Activated T-cell treated with anti-CD3 and anti-CD28 coated beads, Interleukin-2, amount 50 U/mL, for 72 hours (primary cell): Measurements from ENCODE around the gene DNAJB11. TPM values are rescaled to one million over a fixed set of nuclear protein-coding genes. Genes with fewer than 3 reads are reported as not detected.

Source experiments
- ATAC-seq, 2 donors: fragments of 150-1000 bp; cut with Tn5 transposase; replicated peaks in 1 of 2; 2 replicates each; pipeline ENCODE4 v1.10.0; 2021; ENCODE audit warnings: moderate library complexity in 2 of 2, mild to moderate bottlenecking in 1 of 2
- DNase-seq, 2 donors: peaks; one replicate each; pipeline ENCODE4 v3.0.0; 2021 to 2022; ENCODE audit warnings: mixed read lengths in 1 of 2
- H3K27ac Mint-ChIP-seq: one replicate; pipeline ENCODE4 v1.8.0; 2022; ENCODE audit warnings: mild to moderate bottlenecking, moderate library complexity, mixed read lengths
- H3K27me3 Mint-ChIP-seq: one replicate; pipeline ENCODE4 v1.8.0; 2022; ENCODE audit warnings: low read depth, mixed read lengths
- H3K36me3 Mint-ChIP-seq, 2 donors: one replicate each; pipeline ENCODE4 v1.8.0; 2022; ENCODE audit warnings: mixed read lengths in 2 of 2, mild to moderate bottlenecking in 1 of 2; ENCODE audit not compliant: insufficient read depth in 2 of 2
- H3K4me1 Mint-ChIP-seq: one replicate; pipeline ENCODE4 v1.8.0; 2022; ENCODE audit warnings: low read depth, mixed read lengths
- H3K4me3 Mint-ChIP-seq, 2 donors: one replicate each; pipeline ENCODE4 v1.8.0; 2022; ENCODE audit warnings: mild to moderate bottlenecking in 2 of 2, mixed read lengths in 2 of 2, moderate library complexity in 2 of 2
- H3K9me3 Mint-ChIP-seq, 2 donors: one replicate each; pipeline ENCODE4 v1.8.0; 2022; ENCODE audit warnings: mixed read lengths in 2 of 2
- total RNA-seq, 2 donors: library from RNA; stranded (reverse); gene quantifications; one replicate each; pipeline ENCODE4 v1.2.3, GENCODE V29; 2022

Gene DNAJB11
- total RNA-seq, 2 donors from 2014 or later = 29.7 to 34.2 TPM

GRCh38 chr3:186534113-186534669, 36.3 kb upstream of the DNAJB11 start:
- H3K9me3 Mint-ChIP-seq = no peaks in the 10 kb centered on the region
- peaks cover 0 to 4% of the 10 kb centered on the region in 2 donors for H3K36me3 Mint-ChIP-seq
- peaks cover 97% of the 10 kb centered on the region for H3K4me1 Mint-ChIP-seq
- peak overlapping the region; percentile 86 to 88 for H3K4me3 Mint-ChIP-seq
- DNase-seq (peak; percentile 65 to 78), ATAC-seq (peak; percentile 83 to 85)
- no peaks in the 10 kb centered on the region for H3K27me3 Mint-ChIP-seq
- peak overlapping the region; percentile 94 for H3K27ac Mint-ChIP-seq

- peak in 1 of 2 donors; percentile 8 for ATAC-seq
- Mint-ChIP-seq H3K27ac (peak overlapping the region; percentile 65), H3K9me3 (no peaks in the 10 kb centered on the region), H3K4me1 (peaks cover 94% of the 10 kb centered on the region), H3K27me3 (no peaks in the 10 kb centered on the region), H3K4me3 (peak overlapping the region; percentile 42 to 47), H3K36me3 (no peaks in the 10 kb centered on the region)
- no peak for DNase-seq
Measured at GRCh38 chr3:186536883-186537844, 33.4 kb upstream of the DNAJB11 start.

GRCh38 chr3:186538779-186539178, 31.7 kb upstream of the DNAJB11 start:
- Mint-ChIP-seq H3K36me3 (no peaks in the 10 kb centered on the region), H3K9me3 (no peaks in the 10 kb centered on the region), H3K27ac (peak overlapping the region; percentile 3), H3K4me3 (peak overlapping the region; percentile 4 to 27), H3K4me1 (peaks cover 79% of the 10 kb centered on the region), H3K27me3 (no peaks in the 10 kb centered on the region)
- no peak for DNase-seq
- peak; percentile 18 to 25 for ATAC-seq

GRCh38 chr3:186540221-186540834, 30.2 kb upstream of the DNAJB11 start:
- H3K4me3 Mint-ChIP-seq = peak overlapping the region; percentile 43 to 58
- ATAC-seq (peak; percentile 57 to 67), DNase-seq (peak; percentile 80 to 86)
- H3K27me3 Mint-ChIP-seq = no peaks in the 10 kb centered on the region
- H3K27ac Mint-ChIP-seq = peak overlapping the region; percentile 7
- no peaks in the 10 kb centered on the region for H3K36me3 Mint-ChIP-seq
- no peaks in the 10 kb centered on the region for H3K9me3 Mint-ChIP-seq
- H3K4me1 Mint-ChIP-seq = peaks cover 63% of the 10 kb centered on the region

GRCh38 chr3:186540835-186541226, 29.7 kb upstream of the DNAJB11 start:
- no peaks in the 10 kb centered on the region for H3K9me3 Mint-ChIP-seq
- H3K4me3 Mint-ChIP-seq = peak overlapping the region in 1 of 2 donors; percentile 0
- DNase-seq (no peak), ATAC-seq (peak; percentile 2 to 11)
- H3K36me3 Mint-ChIP-seq = no peaks in the 10 kb centered on the region
- H3K4me1 Mint-ChIP-seq = peaks cover 58% of the 10 kb centered on the region
- H3K27ac Mint-ChIP-seq = peak overlapping the region; percentile 7
- no peaks in the 10 kb centered on the region for H3K27me3 Mint-ChIP-seq

- ATAC-seq (no peak), DNase-seq (no peak)
- Mint-ChIP-seq H3K4me3 (no peak within 1 kb of the TSS), H3K36me3 (peaks cover 0 to 5% of the 10 kb centered on the region in 2 donors), H3K9me3 (no peaks in the 10 kb centered on the region), H3K4me1 (peaks cover 24% of the 10 kb centered on the region), H3K27ac (no peak within 1 kb of the TSS), H3K27me3 (no peaks in the 10 kb centered on the region)
Measured at GRCh38 chr3:186544281-186544680, 26.2 kb upstream of the DNAJB11 start, which contains the start of gene CRYGS. TSS of gene CRYGS (minus strand) at chr3:186544380. CDS start at chr3:186544326, 54 bp downstream.

- no peak overlapping the region for H3K27ac Mint-ChIP-seq
- H3K9me3 Mint-ChIP-seq = no peaks in the 10 kb centered on the region
- no peak overlapping the region for H3K4me3 Mint-ChIP-seq
- no peak for DNase-seq
- no peak for ATAC-seq
- H3K27me3 Mint-ChIP-seq = no peaks in the 10 kb centered on the region
- H3K36me3 Mint-ChIP-seq = peaks cover 2 to 15% of the 10 kb centered on the region in 2 donors
- no peaks in the 10 kb centered on the region for H3K4me1 Mint-ChIP-seq
Measured at GRCh38 chr3:186549497-186549896, 21.0 kb upstream of the DNAJB11 start.

- no peaks in the 10 kb centered on the region for H3K9me3 Mint-ChIP-seq
- no peak for ATAC-seq
- H3K36me3 Mint-ChIP-seq = peaks cover 3 to 18% of the 10 kb centered on the region in 2 donors
- no peaks in the 10 kb centered on the region for H3K4me1 Mint-ChIP-seq
- H3K4me3 Mint-ChIP-seq = no peak overlapping the region
- no peak overlapping the region for H3K27ac Mint-ChIP-seq
- no peaks in the 10 kb centered on the region for H3K27me3 Mint-ChIP-seq
- no peak for DNase-seq
Measured at GRCh38 chr3:186551387-186551786, 19.1 kb upstream of the DNAJB11 start.

- Mint-ChIP-seq H3K9me3 (no peaks in the 10 kb centered on the region), H3K27me3 (no peaks in the 10 kb centered on the region), H3K36me3 (peaks cover 4 to 25% of the 10 kb centered on the region in 2 donors), H3K4me3 (no peak overlapping the region), H3K4me1 (no peaks in the 10 kb centered on the region), H3K27ac (no peak overlapping the region)
- no peak for ATAC-seq
- DNase-seq = no peak
Measured at GRCh38 chr3:186552408-186553031, 18.0 kb upstream of the DNAJB11 start.

- Mint-ChIP-seq H3K4me3 (peak overlapping the region in 1 of 2 donors; percentile 31), H3K27ac (peak overlapping the region; percentile 77), H3K9me3 (no peaks in the 10 kb centered on the region), H3K27me3 (no peaks in the 10 kb centered on the region), H3K4me1 (peaks cover 66% of the 10 kb centered on the region), H3K36me3 (peaks cover 0 to 15% of the 10 kb centered on the region in 2 donors)
- ATAC-seq = no peak
- DNase-seq = no peak
Measured at GRCh38 chr3:186564586-186564985, 5.9 kb upstream of the DNAJB11 start.

GRCh38 chr3:186566772-186567071, 3.8 kb upstream of the DNAJB11 start:
- peaks cover 68% of the 10 kb centered on the region for H3K4me1 Mint-ChIP-seq

GRCh38 chr3:186567072-186567921, 3.2 kb upstream of the DNAJB11 start, which contains the start of gene TBCCD1:
TSS of gene TBCCD1 (minus strand) at chr3:186567339. CDS start at chr3:186564329, 3,010 bp downstream.
- no peaks in the 10 kb centered on the region for H3K27me3 Mint-ChIP-seq
- H3K27ac Mint-ChIP-seq = peak within 1 kb of the TSS; percentile 93
- H3K4me3 Mint-ChIP-seq = peak within 1 kb of the TSS; percentile 95 to 98
- peaks cover 3 to 10% of the 10 kb centered on the region in 2 donors for H3K36me3 Mint-ChIP-seq
- DNase-seq (peak; percentile 94 to 99), ATAC-seq (peak; percentile 70)
- peaks cover 68% of the 10 kb centered on the region for H3K4me1 Mint-ChIP-seq
- no peaks in the 10 kb centered on the region for H3K9me3 Mint-ChIP-seq

More at GRCh38 chr3:186566772-186567071, 3.8 kb upstream of the DNAJB11 start:
- ATAC-seq = no peak
- H3K36me3 Mint-ChIP-seq = peaks cover 3 to 15% of the 10 kb centered on the region in 2 donors
- no peaks in the 10 kb centered on the region for H3K27me3 Mint-ChIP-seq
- H3K9me3 Mint-ChIP-seq = no peaks in the 10 kb centered on the region
- H3K4me3 Mint-ChIP-seq = peak overlapping the region; percentile 95 to 98
- peak overlapping the region; percentile 92 for H3K27ac Mint-ChIP-seq
- no peak for DNase-seq
